CD4-positive, alpha-beta T cell treated with Interleukin-15 for 1 hour (primary cell): Measurements from ENCODE around the gene TMEM18.

Experiments used
- DNase-seq: peaks from one replicate; pipeline ENCODE4 v3.0.0-alpha.2; 2020

Gene TMEM18

DNA sequence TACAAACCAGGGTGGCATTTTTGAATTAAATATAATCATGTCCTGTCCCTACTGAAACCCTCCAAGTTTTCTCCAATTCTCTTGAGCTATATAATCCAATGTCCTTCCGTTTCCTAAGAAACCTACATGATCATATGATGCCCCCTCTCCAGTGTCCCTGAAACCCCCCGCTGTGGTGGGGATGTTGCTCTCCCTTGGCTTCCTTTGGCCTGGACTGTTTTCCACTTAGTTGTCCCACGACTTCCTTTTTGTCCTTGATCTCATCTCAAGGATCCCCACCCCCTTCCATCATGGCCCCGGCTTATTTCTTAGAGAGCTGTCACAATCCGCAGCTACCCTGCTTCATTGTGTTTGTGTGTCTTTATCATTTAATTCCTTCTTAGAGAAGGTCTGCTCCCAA, 43.8 kb downstream of the TMEM18 start:
- no peak for DNase-seq

- no peak for DNase-seq
These were observed 44.7 kb downstream of the TMEM18 start for GRCh38 chr2:632471-632870.

GRCh38 chr2:631741-632140, 45.5 kb downstream of the TMEM18 start:
- DNase-seq, result no peak

DNA sequence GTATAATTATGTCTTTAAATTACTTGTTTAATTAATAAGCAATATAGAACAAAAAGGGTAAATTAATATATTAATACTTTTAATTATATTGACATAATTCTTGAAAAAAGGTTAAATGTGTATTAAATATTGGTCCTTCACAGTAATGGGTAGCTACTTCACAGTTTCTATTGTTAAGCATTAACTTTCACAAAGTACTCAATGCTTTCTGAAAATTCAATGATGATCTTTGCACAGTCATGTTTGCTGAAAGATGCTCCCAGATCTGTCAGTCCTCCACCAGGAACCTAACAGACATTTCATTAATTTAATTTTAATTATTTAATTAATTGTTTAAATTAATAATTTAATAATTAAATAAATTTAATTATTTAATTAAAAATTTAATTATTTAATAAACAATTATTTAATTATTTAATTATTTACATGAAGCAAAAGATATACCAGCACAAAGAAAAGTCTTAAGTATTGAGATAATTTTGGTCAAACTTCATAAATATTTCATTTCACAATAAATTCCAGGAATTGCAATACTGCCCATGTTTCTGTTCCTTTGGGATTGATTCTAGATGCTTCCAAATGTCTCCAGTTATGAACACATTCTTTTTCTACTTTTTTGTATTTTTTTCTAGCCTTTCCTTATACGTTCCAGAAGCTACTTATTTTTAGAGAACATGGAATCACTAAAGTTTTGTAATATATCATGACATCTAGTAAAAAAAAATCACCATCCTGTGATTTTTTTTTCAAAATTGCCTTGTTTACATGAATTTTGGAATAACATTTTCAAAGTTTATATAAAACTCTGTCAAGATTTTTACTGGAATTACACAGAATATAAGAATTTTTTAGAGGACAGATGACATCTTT, 46.5 kb downstream of the TMEM18 start:
- no peak for DNase-seq

DNA sequence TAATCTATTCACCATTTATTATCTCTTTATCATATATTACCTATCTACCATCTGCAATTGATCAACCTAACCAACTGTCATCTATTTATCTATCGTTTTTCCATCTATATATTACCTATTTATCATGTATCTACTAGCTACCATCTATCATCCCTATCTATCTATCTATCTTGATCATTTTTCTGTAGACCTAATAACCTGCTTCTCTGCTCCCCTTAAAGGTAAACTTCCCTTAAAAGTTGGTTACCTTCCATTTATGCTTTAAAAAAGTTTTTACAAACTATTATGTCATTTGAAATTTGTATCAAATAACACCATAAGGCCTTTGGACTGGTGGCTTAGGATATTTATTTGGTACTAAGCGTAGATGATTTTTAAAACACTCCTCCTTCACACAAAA, 47.2 kb downstream of the TMEM18 start:
- DNase-seq, result no peak

DNA sequence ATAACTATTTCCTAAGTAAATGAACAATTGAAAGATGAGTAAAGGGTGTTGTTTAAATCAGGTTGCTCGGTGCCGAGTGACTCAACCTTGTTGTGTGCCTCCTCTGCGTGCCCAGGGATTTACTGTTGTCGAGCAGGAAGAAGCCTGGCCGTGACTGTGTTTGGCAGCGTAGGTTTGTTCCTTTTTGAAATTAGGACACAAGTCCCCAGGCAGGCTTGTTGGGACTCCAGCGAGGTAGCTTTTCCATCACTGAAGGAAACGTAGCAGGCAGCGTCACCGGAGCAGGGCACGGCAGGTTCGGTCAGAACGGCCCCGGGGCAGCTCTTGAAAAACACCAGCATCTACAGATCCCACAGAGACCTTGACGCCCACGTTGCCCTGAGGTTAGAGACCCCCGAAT, 48.6 kb downstream of the TMEM18 start:
- no peak for DNase-seq

DNA sequence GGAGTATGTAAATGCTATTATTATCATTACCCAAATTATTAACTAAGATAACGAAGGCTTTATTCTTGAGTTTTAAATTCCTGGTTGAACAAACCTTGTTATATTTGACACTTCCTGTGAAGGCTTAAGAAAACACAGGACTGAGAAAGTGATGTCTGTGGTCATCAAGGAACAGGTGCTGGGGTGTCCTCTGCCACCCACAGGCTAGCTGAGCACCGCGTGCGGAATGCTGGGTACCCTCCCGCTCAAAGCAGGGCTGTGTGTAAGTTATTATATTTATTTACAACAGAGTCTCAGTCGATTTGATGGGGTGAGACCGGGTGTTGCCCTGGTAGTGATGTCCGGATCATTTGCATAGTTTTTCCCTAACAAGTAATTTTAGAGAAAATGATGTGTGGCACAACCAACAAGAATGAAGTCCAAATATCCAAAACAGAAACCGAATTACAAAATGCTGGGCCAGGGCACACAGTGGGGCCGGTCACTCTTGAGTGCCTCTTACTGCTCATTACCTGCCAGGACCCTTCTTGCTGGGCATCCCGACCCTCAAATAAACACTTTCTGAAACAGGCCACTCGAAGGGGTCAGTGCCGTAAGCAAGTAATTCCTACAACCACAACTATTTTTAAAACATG, 49.2 kb downstream of the TMEM18 start:
- DNase-seq, result no peak

DNA sequence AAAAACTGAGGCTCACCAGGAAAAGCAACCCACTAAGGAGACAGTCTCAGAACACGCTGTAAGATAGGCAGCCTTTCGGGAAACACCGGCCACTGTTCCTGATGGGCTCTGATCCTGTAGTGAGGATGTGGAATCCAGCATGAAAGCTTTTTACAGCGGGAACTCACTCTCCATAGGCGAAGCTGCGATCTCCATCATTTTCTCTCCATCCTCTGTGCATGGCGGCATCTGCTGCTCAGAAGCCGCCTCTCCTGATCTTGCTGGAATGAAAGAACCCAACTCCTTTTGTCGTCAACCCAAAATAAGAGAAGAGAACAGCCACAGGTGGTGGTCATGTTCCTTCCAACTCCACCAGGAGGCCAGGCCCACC, 49.9 kb downstream of the TMEM18 start:
- no peak for DNase-seq

DNA sequence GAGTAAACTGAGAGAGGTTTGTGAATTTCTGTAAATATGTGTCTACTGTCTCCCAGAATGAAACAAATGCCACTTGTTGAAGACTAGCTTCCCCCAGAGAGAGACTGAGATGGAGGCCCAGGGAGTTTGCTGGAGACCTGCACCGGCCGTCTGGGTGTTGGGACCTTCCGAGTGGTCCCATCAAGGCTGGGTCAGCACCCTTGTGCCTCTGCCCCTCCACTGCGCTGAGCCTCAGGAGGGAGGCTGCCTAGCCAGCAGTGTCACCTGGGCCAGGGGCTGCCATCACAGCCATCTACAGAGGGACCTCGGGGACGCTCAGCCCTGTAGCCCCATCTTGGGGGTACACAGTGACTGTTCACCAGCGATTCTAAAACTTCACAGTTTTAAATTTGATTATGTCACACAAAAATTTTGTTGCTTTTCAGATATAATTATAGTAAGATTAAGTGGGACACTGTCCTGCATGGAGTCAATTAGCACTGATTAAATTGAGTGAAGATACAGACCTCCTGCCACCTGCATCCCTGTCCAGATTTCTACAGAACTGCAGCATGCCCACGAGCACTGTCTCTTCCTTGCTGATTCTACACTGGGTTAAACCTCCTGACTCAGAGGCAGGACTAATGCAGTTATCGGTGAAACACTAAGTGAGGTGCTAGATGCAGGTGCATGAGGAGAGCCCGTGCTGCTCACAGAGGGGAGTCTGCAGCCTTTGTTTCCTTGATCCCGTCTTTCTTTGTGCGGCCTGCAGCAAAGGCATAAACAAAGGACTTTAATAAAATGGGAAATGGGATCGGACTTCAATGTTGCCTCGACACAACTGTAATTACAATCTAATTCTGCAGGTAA, 50.5 kb downstream of the TMEM18 start:
- DNase-seq, result no peak

GRCh38 chr2:625415-626333, 51.5 kb downstream of the TMEM18 start:
- no peak for DNase-seq

DNA sequence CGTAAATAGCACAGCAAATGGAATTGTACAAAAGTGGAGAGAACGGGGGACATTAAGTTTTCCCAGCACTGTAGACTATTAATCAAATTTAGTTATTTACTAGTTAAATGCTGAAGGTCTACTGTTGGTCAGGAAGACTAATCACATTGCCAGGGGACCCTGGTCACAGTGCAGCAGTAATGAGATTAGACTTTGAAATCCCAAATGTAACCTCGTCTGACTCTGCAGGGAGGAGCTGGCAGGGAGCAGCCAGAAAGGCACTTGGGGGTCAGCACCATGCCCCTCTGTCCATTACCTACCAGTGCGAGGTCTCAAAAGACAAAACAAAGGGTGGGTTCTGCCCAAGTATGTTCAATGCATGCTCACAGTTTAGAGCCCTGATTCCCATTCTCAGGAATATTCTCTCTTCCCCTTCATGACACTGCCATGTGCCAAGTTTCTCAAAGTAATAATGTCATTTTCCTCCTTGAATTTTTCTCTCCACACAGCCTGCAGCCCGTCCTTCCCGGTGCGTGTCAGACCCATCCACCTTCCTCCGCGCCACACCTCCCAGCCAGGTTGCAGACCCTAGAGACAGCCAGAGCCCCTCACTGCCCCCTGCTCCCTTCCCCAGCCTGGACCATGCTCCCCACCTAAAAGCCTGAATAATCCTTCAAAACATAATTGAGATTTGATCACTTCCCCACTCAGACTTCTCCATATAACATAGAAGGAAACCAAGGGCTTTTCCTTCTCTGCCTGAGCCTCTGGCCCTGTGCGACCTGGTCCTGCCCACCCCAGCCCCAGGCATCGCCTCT, 52.5 kb downstream of the TMEM18 start:
- no peak for DNase-seq

GRCh38 chr2:624096-624495, 53.1 kb downstream of the TMEM18 start:
- no peak for DNase-seq

- no peak for DNase-seq
These were observed 53.9 kb downstream of the TMEM18 start for GRCh38 chr2:623130-623922.

DNA sequence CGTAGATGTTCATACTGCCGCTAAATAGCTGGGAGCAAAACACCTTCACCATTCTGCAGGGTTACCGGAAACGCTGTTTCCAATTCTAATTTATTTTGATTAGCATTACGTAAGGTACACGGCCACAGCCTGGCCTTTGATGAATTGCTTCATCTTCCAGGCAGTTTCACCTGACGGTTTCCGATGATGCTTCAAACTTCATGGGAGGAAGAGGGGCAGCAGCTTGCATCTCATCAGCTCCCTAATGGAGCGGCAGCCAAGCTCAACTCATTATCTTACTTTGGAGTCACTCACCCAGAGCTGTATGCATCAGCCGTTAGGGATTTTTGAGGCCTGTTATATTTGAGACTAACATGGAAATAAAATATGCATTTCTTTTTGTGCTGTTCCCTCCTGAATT, 54.8 kb downstream of the TMEM18 start:
- no peak for DNase-seq

DNA sequence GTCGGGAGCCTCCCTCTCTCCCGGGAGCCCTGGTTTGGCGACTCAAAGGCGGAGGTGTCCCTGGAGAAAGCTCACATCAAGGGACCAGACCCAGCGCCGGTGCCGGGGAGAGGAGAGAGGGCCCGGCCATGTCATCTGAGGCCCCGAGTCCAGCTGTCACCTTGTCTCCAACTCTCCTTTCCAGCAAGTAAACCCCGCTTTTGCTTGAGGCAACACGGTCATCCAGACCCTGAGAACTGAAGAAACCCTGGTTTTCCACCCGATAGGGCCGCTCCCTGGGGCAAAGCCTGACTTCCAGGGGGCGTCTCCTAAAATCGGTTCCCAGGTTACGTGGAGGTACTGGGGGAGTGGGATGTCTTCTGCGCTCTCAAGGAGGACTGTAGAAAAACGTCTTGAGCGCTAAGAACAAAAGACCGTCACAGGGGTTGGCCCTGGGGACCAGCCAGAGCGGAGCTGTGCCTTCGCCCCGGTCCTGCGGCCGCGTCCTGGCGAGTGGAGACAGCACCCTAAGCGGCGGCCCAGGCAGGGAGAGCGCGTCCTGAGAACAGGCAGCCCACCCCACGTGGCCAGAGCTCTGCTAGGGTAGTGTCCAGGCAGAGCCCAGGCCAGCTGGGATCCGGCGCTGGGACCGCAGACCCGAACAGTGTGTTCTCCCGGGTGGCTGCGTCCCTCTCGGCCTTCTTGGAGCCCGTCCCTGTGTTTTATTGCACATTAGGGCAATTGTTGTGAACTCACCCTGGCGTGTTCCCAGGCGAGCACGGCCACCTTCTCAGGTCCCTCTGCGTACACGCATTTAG, 55.7 kb downstream of the TMEM18 start:
- no peak for DNase-seq

DNA sequence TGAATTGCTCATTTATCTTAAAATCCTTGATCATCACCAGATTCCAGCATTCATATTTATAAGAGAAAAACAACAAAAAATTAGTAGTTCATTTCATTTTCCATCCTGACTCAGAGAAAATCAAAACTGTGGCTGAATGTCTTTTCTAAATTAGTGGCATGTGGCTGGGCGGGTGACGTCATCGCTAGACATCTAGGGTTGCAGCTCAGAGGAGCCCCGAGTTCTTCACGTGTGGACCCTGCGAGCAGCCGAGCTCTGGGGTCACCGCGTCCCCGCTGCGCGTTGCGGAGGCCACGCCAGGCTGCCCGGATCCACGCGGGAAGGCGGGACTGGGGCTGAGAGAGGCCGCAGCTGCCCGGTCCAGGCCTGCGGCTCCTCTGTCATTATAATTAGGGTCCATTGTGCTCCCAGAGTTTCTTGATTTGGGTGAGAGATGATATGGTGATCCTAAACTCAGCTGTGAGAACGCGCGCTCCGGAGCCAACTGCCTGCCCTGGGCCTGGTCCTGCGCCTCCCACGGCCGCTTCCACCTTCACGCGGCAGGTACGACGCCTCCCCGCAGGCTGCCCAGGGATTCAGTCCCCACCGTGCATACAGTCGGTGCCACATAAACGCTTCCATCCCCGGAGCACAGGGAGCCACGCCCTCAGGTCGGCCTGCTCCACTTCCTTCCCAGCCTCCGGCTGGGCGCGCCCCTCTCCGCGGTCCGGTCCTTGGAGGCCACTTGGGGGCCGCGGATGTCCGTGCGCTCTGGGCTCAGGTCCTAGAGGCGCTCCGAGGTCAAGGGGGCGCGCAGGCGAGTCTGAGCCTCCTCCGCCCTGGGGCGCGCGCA, 56.5 kb downstream of the TMEM18 start:
- DNase-seq, result no peak

- DNase-seq, result no peak
These were observed 57.2 kb downstream of the TMEM18 start for GRCh38 chr2:620004-620403.

DNA sequence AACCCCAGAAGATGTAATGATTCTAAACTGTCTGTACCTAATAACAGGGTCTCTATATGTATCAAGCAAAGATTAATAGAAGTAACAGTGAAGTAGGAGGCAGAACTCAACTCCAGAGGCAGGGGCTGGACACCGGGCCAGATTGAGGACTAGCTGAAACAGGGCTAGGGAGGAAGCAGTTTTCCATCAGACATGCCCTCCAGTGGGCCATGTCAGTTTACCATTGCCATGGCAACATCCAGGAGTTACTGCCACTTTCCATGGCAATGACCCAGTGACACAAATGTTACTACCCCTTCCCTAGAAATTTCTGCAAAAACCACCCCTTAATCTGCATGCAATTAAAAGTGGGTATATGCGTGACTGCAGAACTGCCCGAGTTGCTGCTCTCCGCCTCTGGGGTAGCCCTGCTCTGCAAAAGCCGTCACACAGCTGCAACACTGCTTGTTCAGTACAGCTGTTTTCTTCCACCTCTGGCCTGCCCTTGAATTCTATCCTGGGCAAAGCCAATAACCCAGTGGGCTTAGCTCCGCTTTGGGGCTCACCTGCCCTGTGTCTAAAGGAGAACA, 58.7 kb downstream of the TMEM18 start:
- no peak for DNase-seq

- DNase-seq, result no peak
These were observed 59.2 kb downstream of the TMEM18 start for GRCh38 chr2:618005-618404.
